ENCODE measurements around the gene GRP. TPM values are rescaled to one million over a fixed set of nuclear protein-coding genes. Genes with fewer than 3 reads are reported as not detected.

The GRP gene
- total RNA-seq, 2 experiments from 2014 or later = not detected

- Mint-ChIP-seq H3K4me1 (no peaks in the 10 kb centered on the region), H3K36me3 (no peaks in the 10 kb centered on the region), H3K27me3 (peaks cover 14% of the 10 kb centered on the region), H3K27ac (no peak overlapping the region), H3K4me3 (no peak overlapping the region), H3K9me3 (no peaks in the 10 kb centered on the region)
- ATAC-seq (ENCODE audit: low read depth) (no peak), DNase-seq (no peak)
- POLR2A ChIA-PET = no interaction called here
Observed at GRCh38 chr18:59210299-59210698, 9.7 kb upstream of the GRP start.

- H3K27me3 Mint-ChIP-seq = peaks cover 24% of the 10 kb centered on the region
- no peak overlapping the region for H3K27ac Mint-ChIP-seq
- no peaks in the 10 kb centered on the region for H3K36me3 Mint-ChIP-seq
- no peak overlapping the region for H3K4me3 Mint-ChIP-seq
- POLR2A ChIA-PET = no interaction called here
- no peaks in the 10 kb centered on the region for H3K4me1 Mint-ChIP-seq
- DNase-seq = no peak
- no peaks in the 10 kb centered on the region for H3K9me3 Mint-ChIP-seq
- ATAC-seq (ENCODE audit: low read depth) = no peak
Observed at GRCh38 chr18:59211629-59212028, 8.3 kb upstream of the GRP start.

- ATAC-seq (ENCODE audit: low read depth) (no peak), DNase-seq (no peak)
- POLR2A ChIA-PET = no interaction called here
- Mint-ChIP-seq H3K4me1 (peaks cover 3% of the 10 kb centered on the region), H3K36me3 (no peaks in the 10 kb centered on the region), H3K4me3 (no peak overlapping the region), H3K27me3 (peaks cover 65% of the 10 kb centered on the region), H3K27ac (no peak overlapping the region), H3K9me3 (no peaks in the 10 kb centered on the region)
Observed at GRCh38 chr18:59218018-59218417, 1.9 kb upstream of the GRP start.

- no peak overlapping the region for H3K4me3 Mint-ChIP-seq
- no peak for DNase-seq
- no peak overlapping the region for H3K27ac Mint-ChIP-seq
- POLR2A ChIA-PET = no interaction called here
- H3K27me3 Mint-ChIP-seq = peaks cover 74% of the 10 kb centered on the region
- no peaks in the 10 kb centered on the region for H3K9me3 Mint-ChIP-seq
- H3K36me3 Mint-ChIP-seq = no peaks in the 10 kb centered on the region
- peaks cover 3% of the 10 kb centered on the region for H3K4me1 Mint-ChIP-seq
- ATAC-seq (ENCODE audit: low read depth) = no peak
Observed at GRCh38 chr18:59220164-59220783, 316 bp downstream of the GRP start.

- DNase-seq = no peak
- Mint-ChIP-seq H3K27ac (no peak overlapping the region), H3K4me3 (no peak overlapping the region), H3K4me1 (peaks cover 3% of the 10 kb centered on the region), H3K36me3 (no peaks in the 10 kb centered on the region), H3K9me3 (no peaks in the 10 kb centered on the region), H3K27me3 (peaks cover 72% of the 10 kb centered on the region)
- ATAC-seq (ENCODE audit: low read depth) = no peak
- POLR2A ChIA-PET = no interaction called here
Observed at GRCh38 chr18:59220784-59221765, 1.1 kb downstream of the GRP start.

GRCh38 chr18:59222341-59222740 lies 2.4 kb downstream of the GRP start:
- Mint-ChIP-seq H3K27me3 (peaks cover 70% of the 10 kb centered on the region), H3K27ac (no peak overlapping the region), H3K4me3 (no peak overlapping the region), H3K36me3 (no peaks in the 10 kb centered on the region), H3K4me1 (peaks cover 3% of the 10 kb centered on the region), H3K9me3 (no peaks in the 10 kb centered on the region)
- DNase-seq (no peak), ATAC-seq (ENCODE audit: low read depth) (no peak)
- POLR2A ChIA-PET = no interaction called here

GRCh38 chr18:59228351-59228750 lies 8.4 kb downstream of the GRP start:
- Mint-ChIP-seq H3K27me3 (peaks cover 36% of the 10 kb centered on the region), H3K4me1 (no peaks in the 10 kb centered on the region), H3K9me3 (no peaks in the 10 kb centered on the region), H3K27ac (no peak overlapping the region), H3K36me3 (no peaks in the 10 kb centered on the region), H3K4me3 (no peak overlapping the region)
- ATAC-seq (ENCODE audit: low read depth) = no peak
- POLR2A ChIA-PET = no interaction called here
- DNase-seq = no peak

- Mint-ChIP-seq H3K9me3 (no peaks in the 10 kb centered on the region), H3K36me3 (no peaks in the 10 kb centered on the region), H3K4me3 (no peak overlapping the region), H3K4me1 (no peaks in the 10 kb centered on the region), H3K27ac (no peak overlapping the region), H3K27me3 (peaks cover 32% of the 10 kb centered on the region)
- ATAC-seq (ENCODE audit: low read depth) = no peak
- POLR2A ChIA-PET = no interaction called here
- DNase-seq = no peak
Observed at GRCh38 chr18:59229191-59229590, 9.2 kb downstream of the GRP start.

- Mint-ChIP-seq H3K27me3 (peaks cover 31% of the 10 kb centered on the region), H3K9me3 (no peaks in the 10 kb centered on the region), H3K4me3 (no peak overlapping the region), H3K4me1 (no peaks in the 10 kb centered on the region), H3K36me3 (no peaks in the 10 kb centered on the region), H3K27ac (no peak overlapping the region)
- DNase-seq = no peak
- POLR2A ChIA-PET = no interaction called here
- ATAC-seq (ENCODE audit: low read depth) = no peak
Observed at GRCh38 chr18:59229701-59230443, 9.9 kb downstream of the GRP start.

GRCh38 chr18:59231114-59231513 lies 11.2 kb downstream of the GRP start:
- Mint-ChIP-seq H3K27me3 (peaks cover 22% of the 10 kb centered on the region), H3K27ac (no peak overlapping the region), H3K4me3 (no peak overlapping the region), H3K4me1 (no peaks in the 10 kb centered on the region), H3K9me3 (no peaks in the 10 kb centered on the region), H3K36me3 (no peaks in the 10 kb centered on the region)
- DNase-seq (no peak), ATAC-seq (ENCODE audit: low read depth) (no peak)
- POLR2A ChIA-PET = no interaction called here

GRCh38 chr18:59231877-59232276 lies 11.9 kb downstream of the GRP start:
- Mint-ChIP-seq H3K27me3 (peaks cover 22% of the 10 kb centered on the region), H3K9me3 (no peaks in the 10 kb centered on the region), H3K4me3 (no peak overlapping the region), H3K4me1 (no peaks in the 10 kb centered on the region), H3K27ac (no peak overlapping the region), H3K36me3 (no peaks in the 10 kb centered on the region)
- DNase-seq (no peak), ATAC-seq (ENCODE audit: low read depth) (no peak)
- POLR2A ChIA-PET = no interaction called here

GRCh38 chr18:59232309-59233016 lies 12.5 kb downstream of the GRP start:
- Mint-ChIP-seq H3K4me3 (no peak overlapping the region), H3K4me1 (no peaks in the 10 kb centered on the region), H3K27me3 (peaks cover 19% of the 10 kb centered on the region), H3K36me3 (no peaks in the 10 kb centered on the region), H3K9me3 (no peaks in the 10 kb centered on the region), H3K27ac (no peak overlapping the region)
- POLR2A ChIA-PET = no interaction called here
- DNase-seq (no peak), ATAC-seq (ENCODE audit: low read depth) (no peak)

- no peak overlapping the region for H3K4me3 Mint-ChIP-seq
- H3K36me3 Mint-ChIP-seq = no peaks in the 10 kb centered on the region
- H3K9me3 Mint-ChIP-seq = no peaks in the 10 kb centered on the region
- no peak for ATAC-seq (ENCODE audit: low read depth)
- H3K4me1 Mint-ChIP-seq = no peaks in the 10 kb centered on the region
- H3K27ac Mint-ChIP-seq = no peak overlapping the region
- POLR2A ChIA-PET = no interaction called here
- no peak for DNase-seq
- peaks cover 19% of the 10 kb centered on the region for H3K27me3 Mint-ChIP-seq
Observed at GRCh38 chr18:59233017-59233410, 13.1 kb downstream of the GRP start.
